Neural crest cell (in vitro differentiated cells): ENCODE results near the gene UBE2Z. TPM values are rescaled to one million over a fixed set of nuclear protein-coding genes. Genes with fewer than 3 reads are reported as not detected.

Experiments used
- DNase-seq: peaks from one replicate; pipeline ENCODE4 v3.0.0; 2021; ENCODE audit warnings: low read depth, mixed read lengths, low spot score
- H3K27ac Mint-ChIP-seq: one replicate; pipeline ENCODE4 v1.8.0; 2021; ENCODE audit warnings: mild to moderate bottlenecking, mixed read lengths; ENCODE audit not compliant: unreplicated experiment
- H3K27me3 Mint-ChIP-seq: 2 replicates; pipeline ENCODE4 v1.8.0; 2021; ENCODE audit warnings: low read depth, mild to moderate bottlenecking, mixed read lengths
- H3K36me3 Mint-ChIP-seq: 2 replicates; pipeline ENCODE4 v1.8.0; 2021; ENCODE audit warnings: low read depth, mild to moderate bottlenecking, mixed read lengths
- H3K4me1 Mint-ChIP-seq: 2 replicates; pipeline ENCODE4 v1.8.0; 2021; ENCODE audit warnings: mixed read lengths
- H3K4me3 Mint-ChIP-seq: one replicate; pipeline ENCODE4 v1.8.0; 2021; ENCODE audit warnings: mild to moderate bottlenecking, mixed read lengths
- H3K9me3 Mint-ChIP-seq: 2 replicates; pipeline ENCODE4 v1.8.0; 2021; ENCODE audit warnings: mixed read lengths
- CTCF ChIP-seq: fragments of 200-600 bp; sonication (generic); conservative IDR thresholded peaks from 2 replicates; pipeline ENCODE4 v1.5.0; 2021; ENCODE audit warnings: antibody characterized with exemption, mild to moderate bottlenecking
- total RNA-seq: library from RNA; stranded (reverse); gene quantifications from 2 replicates; pipeline ENCODE4 v1.2.1, GENCODE V29; 2021

UBE2Z gene
- total RNA-seq, 1 donor from 2014 or later = 56.8 TPM

GRCh38 chr17:48927978-48928745 lies 20.0 kb downstream of the UBE2Z start:
- no peaks in the 10 kb centered on the region for H3K27me3 Mint-ChIP-seq
- H3K27ac Mint-ChIP-seq = peak overlapping the region; percentile 59
- H3K36me3 Mint-ChIP-seq = peaks cover 25% of the 10 kb centered on the region

GRCh38 chr17:48928876-48929811 lies 20.9 kb downstream of the UBE2Z start:
- Mint-ChIP-seq H3K27ac (peak overlapping the region; percentile 74), H3K27me3 (no peaks in the 10 kb centered on the region), H3K4me3 (no peak overlapping the region), H3K9me3 (no peaks in the 10 kb centered on the region), H3K36me3 (peaks cover 28% of the 10 kb centered on the region), H3K4me1 (no peaks in the 10 kb centered on the region)
- TF ChIP-seq CTCF = no peak
- DNase-seq = no peak

More at GRCh38 chr17:48927978-48928745, 20.0 kb downstream of the UBE2Z start:
- peak overlapping the region; percentile 17 for H3K4me3 Mint-ChIP-seq
- no peak for DNase-seq
- no peaks in the 10 kb centered on the region for H3K4me1 Mint-ChIP-seq
- H3K9me3 Mint-ChIP-seq = no peaks in the 10 kb centered on the region
- no peak for TF ChIP-seq CTCF

- Mint-ChIP-seq H3K4me1 (no peaks in the 10 kb centered on the region), H3K9me3 (no peaks in the 10 kb centered on the region), H3K4me3 (no peak overlapping the region), H3K27ac (no peak overlapping the region), H3K27me3 (no peaks in the 10 kb centered on the region), H3K36me3 (peaks cover 28% of the 10 kb centered on the region)
- no peak for TF ChIP-seq CTCF
- no peak for DNase-seq
Observed at GRCh38 chr17:48929812-48930165, 21.6 kb downstream of the UBE2Z start.

GRCh38 chr17:48930435-48930873 lies 22.2 kb downstream of the UBE2Z start:
- TF ChIP-seq CTCF = no peak
- Mint-ChIP-seq H3K27me3 (no peaks in the 10 kb centered on the region), H3K4me1 (no peaks in the 10 kb centered on the region), H3K4me3 (no peak overlapping the region), H3K36me3 (peaks cover 26% of the 10 kb centered on the region), H3K9me3 (no peaks in the 10 kb centered on the region), H3K27ac (no peak overlapping the region)
- no peak for DNase-seq

- Mint-ChIP-seq H3K27ac (no peak overlapping the region), H3K27me3 (no peaks in the 10 kb centered on the region), H3K9me3 (no peaks in the 10 kb centered on the region), H3K4me3 (no peak overlapping the region), H3K36me3 (peaks cover 26% of the 10 kb centered on the region), H3K4me1 (no peaks in the 10 kb centered on the region)
- no peak for DNase-seq
- no peak for TF ChIP-seq CTCF
Observed at GRCh38 chr17:48933035-48933434, 24.8 kb downstream of the UBE2Z start.
